SK-N-DZ (cell line): ENCODE data around the gene SLC25A6.
"Not testable (repeated sequence)": the region's sequence is repeated elsewhere in the genome, so short reads cannot be mapped to it uniquely, and the experiment has no call there.

Experiments used
- DNase-seq: peaks from one replicate; pipeline ENCODE4 v3.0.0-alpha.2; 2015; ENCODE audit warnings: low spot score

The SLC25A6 gene

DNA sequence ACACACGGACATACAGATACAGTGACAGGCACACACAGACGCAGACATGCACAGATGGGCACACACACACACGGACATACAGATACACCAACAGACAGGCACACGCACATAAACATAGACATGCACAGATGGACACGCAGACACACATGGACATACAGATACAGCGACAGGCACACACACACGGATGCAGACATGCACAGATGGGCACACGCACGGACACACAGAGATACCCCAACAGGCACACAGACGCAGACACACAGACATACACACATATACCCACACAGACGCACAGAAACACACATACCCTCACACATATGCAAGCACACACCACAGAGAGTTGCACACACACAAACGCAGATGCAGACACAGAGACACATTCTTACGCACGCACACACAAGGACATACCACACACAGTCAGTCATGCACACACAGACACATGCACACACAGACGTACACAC, 24.4 kb upstream of the SLC25A6 start:
- no peak for DNase-seq

DNA sequence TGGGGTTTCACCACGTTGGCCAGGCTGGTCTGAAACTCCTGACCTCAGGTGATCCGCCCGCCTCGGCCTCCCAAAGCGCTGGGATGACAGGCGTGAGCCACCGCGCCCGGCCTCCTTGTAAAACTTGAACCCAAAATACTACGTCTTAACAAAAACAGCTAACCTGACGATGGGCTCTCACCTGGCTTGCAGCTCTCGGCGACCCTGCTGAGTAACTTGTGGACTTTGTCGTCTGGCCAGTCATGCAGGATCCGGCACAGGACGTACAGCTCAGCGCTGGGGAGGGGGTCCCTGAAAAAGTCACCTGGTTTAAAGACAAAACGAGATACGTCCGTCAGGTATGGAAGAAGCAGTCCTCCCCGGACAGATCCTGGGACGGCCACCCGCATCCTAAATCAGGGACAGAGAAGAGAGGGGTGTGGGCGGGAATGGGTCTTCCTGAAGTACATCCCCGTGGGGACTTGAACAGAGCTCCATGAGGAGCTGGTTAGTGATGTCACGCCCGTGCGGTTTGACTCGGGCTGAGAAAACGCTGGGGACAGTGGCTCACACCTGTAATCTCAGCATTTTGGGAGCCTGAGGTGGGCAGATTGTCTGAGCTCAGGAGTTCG, 20.7 kb upstream of the SLC25A6 start:
- no peak for DNase-seq

DNA sequence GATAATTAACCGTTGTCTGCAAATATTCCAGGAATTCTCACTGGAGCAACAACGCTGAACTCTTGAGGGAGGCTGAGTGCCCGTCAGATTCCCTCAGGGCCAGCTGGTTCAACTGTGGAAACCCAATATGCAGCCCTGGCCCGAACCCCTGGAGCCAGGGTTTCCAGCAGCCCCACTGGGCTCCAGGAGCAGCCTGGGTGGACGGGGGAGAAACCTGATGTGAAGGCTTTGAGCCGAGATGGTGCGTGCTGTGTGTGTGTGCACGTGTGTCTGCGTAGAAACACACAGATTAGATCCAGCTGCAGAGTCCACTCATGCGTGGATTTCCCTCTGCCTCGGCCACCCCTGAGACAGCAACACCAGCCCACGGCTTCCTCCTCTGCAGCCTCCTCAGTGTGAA, 19.4 kb upstream of the SLC25A6 start:
- no peak for DNase-seq

DNA sequence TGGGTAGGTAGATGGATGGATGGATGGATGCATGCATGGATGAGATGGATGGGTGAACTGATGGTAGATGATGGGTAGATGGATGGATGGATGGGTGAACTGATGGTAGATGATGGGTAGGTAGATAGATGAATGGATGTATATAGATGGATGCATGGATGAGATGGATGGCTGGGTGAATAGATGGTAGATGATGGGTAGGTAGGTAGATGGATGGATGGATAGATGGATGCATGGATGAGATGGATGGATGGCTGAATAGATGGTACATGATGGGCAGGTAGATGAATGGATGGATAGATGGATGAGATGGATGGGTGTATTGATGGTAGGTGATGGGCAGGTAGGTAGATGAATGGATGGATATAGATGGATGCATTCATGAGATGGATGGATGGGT, 15.1 kb upstream of the SLC25A6 start:
- no peak for DNase-seq

DNA sequence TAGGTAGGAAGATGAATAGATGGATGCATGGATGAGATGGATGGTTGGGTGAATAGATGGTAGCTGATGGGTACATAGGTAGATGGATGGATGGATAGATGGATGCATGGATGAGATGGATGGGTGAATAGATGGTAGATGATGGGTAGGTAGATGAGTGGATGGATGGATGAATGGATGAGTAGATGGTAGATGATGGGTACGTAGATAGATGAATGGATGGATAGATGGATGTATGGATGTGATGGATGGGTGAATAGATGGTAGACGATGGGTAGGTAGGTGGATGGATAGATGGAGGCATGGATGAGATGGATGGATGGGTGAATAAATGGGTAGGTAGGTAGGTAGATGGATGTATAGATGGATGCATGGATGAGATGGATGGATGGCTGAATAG, 13.9 kb upstream of the SLC25A6 start:
- not testable (repeated sequence) for DNase-seq

DNA sequence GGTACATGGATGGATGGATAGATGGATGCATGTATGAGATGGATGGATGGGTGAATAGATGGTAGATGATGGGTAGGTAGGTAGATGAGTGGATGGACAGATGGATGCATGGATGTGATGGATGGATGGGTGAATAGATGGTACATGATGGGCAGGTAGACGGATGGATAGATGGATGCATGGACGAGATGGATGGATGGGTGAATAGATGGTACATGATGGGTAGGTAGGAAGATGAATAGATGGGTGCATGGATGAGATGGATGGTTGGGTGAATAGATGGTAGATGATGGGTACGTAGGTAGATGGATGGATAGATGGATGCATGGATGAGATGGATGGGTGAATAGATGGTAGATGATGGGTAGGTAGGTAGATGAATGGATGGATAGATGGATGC, 12.0 kb upstream of the SLC25A6 start:
- not testable (repeated sequence) for DNase-seq

DNA sequence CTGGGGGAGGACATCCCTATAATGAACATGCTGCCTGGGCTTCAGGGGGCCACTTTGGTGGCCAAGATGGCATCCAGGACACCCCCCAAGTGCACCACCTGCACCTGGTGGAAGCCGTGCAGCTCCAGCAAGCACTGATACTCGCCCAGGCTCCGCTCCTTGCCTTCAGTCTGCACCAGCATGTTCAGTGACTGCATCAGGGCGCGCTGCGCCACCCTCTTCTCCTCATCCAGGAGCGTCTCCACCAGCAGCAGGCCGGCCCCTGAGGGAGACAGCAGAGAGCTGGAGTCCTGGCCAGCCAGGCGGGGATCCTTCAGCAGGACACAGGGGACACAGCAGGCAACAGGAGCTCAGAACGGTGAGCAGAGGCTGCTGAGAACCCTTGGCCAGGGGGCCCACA, 11.3 kb upstream of the SLC25A6 start:
- DNase-seq: no peak

DNA sequence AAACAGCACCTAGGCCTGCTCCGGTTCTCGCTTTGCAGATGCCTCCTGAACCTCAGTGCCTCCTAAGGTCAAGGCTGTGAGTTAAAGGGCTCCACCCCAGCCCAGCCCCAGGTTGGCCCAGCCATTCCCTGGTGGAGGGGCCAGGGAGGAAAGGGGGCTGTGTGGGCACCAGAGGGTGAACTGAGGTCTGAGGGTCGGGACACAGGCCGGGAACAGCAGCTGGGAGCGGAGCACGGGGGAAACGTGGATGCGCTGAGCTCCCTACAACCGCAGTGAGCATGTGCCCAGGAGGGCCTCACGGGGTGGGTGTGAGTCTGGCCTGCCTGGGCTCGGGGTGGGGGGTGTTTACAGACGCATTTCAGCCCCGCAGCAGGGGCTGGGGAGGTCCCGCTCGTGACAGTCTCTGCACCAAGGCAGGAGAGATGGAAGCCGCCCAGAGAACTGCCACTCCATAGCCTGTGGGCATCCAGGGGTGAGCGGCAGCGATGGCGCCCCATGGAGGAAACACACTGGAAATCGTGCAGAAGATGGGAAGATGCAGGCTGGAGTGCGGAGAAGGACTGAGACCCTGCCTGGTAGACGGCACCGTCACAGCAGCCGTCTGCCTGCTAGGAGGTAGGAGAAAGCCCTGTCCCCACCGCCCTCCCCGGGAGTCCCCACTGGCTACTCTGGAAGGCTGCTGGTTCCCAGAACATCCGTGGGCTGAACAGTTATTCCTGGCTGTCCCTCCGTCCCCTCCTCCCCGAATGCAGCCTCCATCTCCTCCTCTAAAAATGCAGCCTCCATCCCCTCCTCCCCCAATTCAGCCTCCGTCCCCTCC, 9.9 kb upstream of the SLC25A6 start:
- DNase-seq: no peak

DNA sequence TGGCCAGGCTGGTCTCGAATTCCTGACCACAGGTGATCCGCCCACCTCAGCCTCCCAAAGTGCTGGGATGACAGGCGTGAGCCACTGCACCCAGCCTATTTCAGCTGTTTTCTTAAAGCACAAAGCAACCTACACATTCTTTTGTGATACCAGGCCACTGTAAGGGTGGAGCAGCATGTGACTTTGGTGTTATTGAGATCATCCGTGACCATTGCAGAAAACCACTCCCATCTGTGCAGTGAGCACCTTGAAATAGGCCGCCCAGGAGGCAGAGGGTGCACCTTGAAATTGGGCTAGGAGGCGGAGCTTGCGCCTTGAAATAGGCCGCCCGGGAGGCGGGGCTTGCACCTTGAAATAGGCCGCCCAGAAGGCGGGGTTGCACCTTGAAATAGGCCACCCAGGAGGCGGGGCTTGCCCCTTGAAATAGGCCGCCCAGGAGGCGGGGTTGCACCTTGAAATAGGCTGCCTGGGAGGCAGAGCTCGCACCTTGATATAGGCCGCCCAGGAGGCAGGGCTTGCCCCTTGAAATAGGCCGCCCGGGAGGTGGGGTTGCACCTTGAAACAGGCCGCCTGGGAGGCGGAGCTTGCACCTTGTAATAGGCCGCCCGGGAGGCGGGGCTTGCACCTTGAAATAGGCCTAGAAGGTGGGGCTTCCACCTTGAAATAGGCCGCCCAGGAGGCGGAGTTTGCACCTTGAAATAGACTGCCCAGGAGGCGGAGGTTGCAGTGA, 9.0 kb upstream of the SLC25A6 start:
- no peak for DNase-seq

DNA sequence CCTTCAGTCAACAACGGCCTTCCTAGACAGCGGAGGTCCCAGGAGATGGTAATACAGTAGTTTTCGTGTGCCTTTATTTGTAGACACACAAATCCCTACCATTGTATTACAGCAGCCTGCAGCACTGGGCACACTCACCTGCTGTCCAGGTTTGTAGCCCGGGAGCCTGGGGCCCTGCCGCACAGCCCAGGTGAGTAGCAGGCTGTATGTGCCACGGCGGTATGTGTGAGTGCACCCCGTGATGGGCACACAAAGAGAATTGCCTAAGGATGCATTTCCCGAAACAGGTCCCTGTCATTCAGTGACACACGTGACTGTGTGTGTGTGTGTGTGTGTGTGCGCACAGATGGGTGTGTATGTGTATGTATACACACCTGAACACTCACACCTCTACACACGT, 8.1 kb upstream of the SLC25A6 start:
- no peak for DNase-seq

DNA sequence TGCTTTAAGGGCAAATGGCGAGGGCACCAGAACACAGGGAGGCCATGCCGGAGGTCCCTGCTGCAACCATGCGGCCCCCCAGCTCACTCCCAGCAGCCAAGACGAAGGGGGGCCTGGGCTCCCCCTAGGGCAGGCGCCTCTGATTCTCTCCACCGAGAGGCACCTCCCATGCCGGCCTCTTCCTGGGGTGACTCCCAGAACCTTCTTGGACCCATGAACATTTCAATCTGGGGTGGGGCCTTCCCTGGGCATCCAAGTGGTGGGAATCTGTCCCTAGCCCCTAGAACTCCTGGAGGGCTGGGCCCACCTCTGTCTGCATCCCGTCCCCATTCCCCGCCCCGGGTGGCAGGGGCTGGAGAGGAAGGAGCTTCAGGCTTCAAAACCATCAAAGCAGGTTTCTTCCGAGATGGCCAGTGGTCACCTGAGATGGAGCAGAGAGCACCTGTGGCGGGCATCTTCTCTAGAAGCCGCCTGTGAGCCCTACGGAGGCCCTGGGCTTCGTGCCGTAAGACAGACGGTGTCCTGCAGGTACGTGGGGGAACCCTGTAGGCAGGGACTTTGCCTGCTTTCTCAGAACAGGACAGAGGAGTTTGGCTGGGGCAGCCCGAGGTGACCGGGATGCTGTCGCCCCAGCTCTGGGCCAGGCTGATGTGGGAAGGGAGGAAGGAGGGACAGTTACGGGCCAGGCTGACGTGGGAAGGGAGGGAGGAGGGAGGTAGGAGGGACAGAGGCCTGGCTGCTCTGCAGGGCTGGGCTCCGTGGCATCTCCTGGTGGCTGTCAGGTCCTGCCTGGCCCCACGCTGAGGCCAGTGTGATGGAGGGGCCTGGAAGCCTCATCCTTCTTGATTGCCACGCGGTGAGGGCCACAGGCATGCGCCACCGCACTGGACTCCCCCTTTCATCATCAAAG, 6.8 kb upstream of the SLC25A6 start:
- DNase-seq: no peak

DNA sequence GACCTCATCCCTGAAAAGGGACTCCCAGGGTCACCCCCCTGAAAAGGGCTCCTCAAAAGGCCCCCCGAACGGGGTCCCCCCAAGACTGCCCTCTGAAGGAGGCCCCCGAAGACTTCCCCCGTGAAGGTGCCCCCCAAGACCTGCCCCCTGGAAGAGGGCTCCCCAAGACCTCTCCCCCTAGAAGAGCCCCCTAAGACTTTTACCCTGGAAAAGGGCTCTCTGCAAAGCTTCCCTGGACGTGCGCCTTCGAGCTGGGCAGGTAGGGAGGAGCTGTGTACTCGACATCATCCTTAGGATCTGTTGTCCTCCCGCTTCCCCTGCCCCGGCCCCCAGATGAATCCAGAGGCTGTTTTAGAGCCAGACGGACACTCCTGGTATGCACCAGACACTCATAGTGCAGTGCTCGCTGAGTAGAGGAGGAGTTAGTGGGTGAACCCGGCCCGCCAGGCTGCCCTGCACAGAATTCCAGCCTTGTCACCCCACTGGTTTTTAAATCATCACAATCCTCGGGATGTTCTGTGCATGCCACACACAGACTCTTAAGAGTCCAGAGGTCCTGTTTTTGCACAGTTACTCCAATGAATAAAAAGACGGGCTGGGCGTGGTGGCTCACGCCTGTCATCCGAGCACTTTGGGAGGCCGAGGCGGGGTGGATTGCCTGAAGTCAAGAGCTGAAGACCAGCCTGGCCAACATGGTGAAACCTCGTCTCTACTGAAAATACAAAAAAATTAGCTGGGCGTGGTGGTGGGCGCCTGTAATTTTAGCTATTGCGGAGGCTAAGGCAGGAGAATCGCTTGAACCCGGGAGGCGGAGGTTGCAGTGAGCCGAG, 5.7 kb upstream of the SLC25A6 start:
- no peak for DNase-seq

DNA sequence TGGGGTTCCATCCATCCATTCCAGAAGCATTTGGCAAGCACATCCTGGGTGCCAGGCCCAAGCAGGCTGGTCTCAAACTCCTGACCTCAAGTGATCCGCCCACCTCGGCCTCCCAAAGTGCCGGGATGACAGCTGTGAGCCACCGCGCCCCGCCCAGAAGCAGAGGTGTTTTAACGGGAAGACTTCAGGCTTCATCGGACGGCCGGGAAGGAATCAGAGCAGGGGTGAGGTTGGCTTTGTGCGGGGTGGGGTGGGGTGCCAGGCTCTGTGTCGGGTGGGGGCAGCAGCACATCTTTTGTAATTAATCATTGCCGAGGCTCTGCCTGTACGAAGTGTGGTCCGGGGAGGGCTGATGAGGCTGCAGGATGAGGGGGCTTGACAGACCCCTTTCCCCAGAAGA, 5.1 kb upstream of the SLC25A6 start:
- DNase-seq: no peak

DNA sequence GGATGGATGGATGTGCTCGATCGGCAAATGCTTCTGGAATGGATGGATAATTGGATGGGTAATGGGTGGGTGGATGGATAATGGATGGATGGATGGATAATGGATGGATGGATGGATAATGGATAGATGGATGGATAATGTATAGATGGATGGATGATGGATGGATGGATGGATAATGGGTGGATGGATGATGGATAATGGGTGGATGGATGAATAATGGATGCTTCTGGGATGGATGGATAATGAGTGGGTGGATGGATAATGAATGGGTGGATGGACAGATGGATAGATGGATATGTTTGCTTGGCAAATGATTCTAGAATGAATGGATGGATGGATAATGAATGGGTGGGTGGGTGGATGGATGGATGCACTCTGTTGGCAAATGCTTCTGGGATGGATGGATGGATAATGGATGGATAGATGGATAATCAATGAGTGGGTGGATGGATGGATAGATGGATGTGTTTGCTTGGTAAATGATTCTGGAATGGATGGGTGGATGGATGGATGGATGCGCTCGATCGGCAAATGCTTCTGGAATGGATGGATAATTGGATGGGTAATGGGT, 3.8 kb upstream of the SLC25A6 start:
- DNase-seq: no peak

DNA sequence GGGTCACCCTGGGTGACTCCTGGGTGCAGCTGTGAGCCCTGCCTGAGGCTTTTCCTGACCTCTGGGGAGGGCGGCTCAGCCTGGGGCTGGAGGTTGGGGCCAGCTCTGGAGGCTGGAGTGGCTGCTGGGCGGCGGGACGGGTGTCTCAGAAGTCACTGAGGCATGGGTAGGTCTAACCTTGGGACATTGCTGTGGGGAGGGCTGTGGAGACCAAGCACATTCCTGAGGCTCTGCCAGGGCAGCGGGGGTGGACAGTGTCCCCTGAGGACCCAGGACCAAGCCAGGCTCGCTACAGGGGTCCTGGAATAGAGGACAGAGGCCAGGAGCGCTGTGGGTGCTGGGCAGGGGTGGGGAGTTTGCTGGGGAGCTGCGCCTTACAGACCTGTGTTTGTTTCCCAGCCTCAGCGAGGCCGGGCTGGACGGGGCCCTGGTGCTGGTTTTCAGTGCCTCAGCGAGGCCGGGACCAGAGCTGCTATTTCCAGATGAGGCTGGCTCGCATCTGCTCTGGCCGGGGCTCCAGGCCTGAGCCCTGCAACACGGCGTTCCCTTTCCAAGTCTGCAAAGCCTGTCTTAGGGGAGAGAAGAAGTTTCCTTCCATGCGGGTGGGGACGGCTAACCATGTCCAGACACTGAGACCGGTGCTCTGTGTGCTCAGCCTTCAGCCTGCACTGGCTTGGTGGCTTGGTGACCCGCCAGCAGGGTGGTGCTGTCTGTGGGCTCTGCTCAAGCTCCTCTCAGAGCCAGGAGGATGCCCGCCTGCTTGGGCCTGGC, 3.0 kb upstream of the SLC25A6 start:
- DNase-seq: no peak

DNA sequence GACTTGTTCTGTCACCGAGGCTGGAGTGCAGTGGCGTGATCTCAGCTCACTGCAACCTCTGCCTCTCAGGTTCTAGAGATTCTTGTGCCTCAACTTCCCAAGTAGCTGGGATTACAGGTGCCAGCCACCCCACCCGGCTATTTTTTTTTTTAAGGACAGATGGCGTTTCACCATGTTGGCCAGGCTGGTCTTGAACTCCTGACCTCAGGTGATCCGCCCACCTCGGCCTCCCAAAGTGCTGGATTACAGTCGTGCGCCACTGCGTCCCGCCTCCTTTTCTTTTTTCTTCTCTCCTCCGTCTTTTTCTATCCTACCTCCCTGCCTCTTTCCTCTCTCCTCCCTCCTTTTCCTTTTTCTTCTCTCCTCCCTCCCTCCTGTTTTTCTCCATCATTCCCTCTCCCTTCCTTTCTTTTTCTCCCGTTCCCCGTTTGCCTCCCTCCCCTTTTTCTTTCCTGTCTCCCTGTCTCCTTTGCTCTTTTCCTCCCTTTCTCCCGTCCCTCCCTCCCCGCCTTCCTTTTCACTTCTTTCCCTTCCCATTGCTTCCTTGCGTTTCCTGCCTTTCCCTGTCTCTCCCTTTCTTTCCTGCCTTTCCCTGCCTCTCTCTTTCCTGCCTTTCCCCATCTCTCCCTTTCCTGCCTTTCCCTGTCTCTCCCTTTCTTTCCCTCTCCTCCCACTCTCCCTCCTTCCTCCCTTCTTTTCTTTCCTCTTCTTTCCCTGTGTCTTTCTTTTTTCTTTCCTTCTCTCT, 2.1 kb upstream of the SLC25A6 start:
- no peak for DNase-seq

DNA sequence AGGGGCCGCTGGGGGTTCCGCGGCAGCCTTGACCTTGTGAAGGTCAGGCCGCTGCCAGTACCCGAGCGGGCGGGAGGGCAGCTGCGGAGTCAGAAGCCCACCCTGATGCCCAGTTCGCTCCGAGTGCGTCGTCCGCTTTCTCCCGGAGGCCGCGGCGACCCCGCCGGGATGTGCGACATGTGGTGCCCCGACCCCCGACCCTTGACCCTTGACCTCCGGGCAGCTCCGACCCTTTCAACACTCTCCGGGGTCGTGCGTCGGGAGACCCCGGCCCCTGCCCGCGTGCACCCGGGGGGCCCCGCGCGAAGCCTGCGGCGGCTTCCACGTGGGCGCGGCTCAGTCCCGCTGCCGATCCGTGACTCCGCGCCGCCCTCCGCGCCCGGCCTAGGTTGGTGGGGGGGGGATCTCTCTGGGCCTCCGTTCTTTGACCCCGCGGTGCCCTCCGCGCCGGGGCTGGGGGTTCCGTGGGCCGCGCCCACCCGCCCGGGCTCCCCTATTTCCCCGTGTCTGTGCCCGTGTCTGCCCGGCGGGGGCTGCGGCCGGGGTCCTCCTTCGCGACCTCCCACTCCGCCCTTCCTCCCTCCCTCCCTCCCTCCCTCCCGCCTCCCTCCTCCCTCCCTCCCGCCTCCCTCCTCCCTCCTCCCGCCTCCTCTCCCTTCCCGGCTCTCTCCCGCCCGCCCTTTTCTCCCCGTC, 609 bp upstream of the SLC25A6 start:
- peak; percentile 39 for DNase-seq

DNA sequence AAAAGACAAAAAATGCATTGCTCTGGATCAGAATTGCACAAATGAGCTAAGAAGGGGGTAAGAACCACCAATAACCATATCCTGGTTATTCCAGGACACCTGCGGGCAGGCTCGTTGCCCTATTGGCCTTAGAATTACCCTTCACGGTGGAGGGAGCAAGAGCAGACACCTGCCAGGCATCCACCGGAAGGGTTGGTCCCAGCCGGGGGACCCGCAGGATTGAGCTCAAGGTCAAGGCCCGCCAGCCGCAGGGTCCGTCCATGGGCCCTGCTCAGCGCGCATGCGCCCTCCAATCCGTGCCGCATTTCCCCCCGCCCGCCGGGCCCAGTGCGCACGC, 575 bp downstream of the SLC25A6 start:
- DNase-seq: no peak
